OCI-LY7 (cell line): Measurements from ENCODE around the gene TMPRSS6. TPM values are rescaled to one million over a fixed set of nuclear protein-coding genes. Genes with fewer than 3 reads are reported as not detected.

Source experiments
- BruUV-seq: library from RNA; stranded (reverse); fragments of 400-500 nt; replicated peaks from 2 replicates; lab custom pipeline; 2021; lab: Mats Ljungman, UMichigan
- CTCF ChIA-PET: fragments of 300-600 bp; sonication (Branson Sonifier 250); formaldehyde crosslinking; loops from one replicate; lab custom pipeline; 2022; ENCODE audit warnings: antibody characterized with exemption; ENCODE audit not compliant: unreplicated experiment; lab: Charles Lee
- POLR2A ChIA-PET: fragments of 300-600 bp; sonication (Branson Sonifier 250); formaldehyde crosslinking; loops from one replicate; lab custom pipeline; 2022; ENCODE audit warnings: antibody characterized with exemption; lab: Charles Lee
- DNase-seq: peaks from one replicate; pipeline ENCODE4 v3.0.0-alpha.2; 2015; ENCODE audit warnings: low spot score
- H2AFZ ChIP-seq: fragments of 200-600 bp; sonication (generic), shearing (Covaris generic); 2 replicates; pipeline ENCODE4 v1.6.1; 2014; ENCODE audit warnings: mild to moderate bottlenecking, antibody characterized with exemption, low read length, moderate library complexity
- H3K27ac ChIP-seq: fragments of 200-600 bp; sonication (generic); 2 replicates; pipeline ENCODE4 v1.5.1; 2014; ENCODE audit warnings: mixed run types, low read depth, mild to moderate bottlenecking, moderate library complexity, low read length, inconsistent platforms; ENCODE audit not compliant: poor library complexity, severe bottlenecking
- H3K36me3 ChIP-seq: fragments of 200-600 bp; sonication (generic); 2 replicates; pipeline ENCODE4 v1.6.1; 2014; ENCODE audit warnings: mild to moderate bottlenecking, antibody characterized with exemption, low read length, moderate library complexity, mixed read lengths; ENCODE audit not compliant: insufficient read depth
- H3K4me1 ChIP-seq: fragments of 200-600 bp; sonication (generic); 2 replicates; pipeline ENCODE4 v1.5.1; 2014; ENCODE audit warnings: mild to moderate bottlenecking, low read length; ENCODE audit not compliant: insufficient read depth, poor library complexity, severe bottlenecking
- H3K4me2 ChIP-seq: fragments of 200-600 bp; sonication (generic); 2 replicates; pipeline ENCODE4 v1.6.1; 2014; ENCODE audit warnings: mild to moderate bottlenecking, low read length
- H3K4me3 ChIP-seq: fragments of 200-600 bp; sonication (generic); 2 replicates; pipeline ENCODE4 v1.5.1; 2014; ENCODE audit warnings: mild to moderate bottlenecking, low read depth, low read length; ENCODE audit not compliant: poor library complexity, severe bottlenecking
- H3K79me2 ChIP-seq: fragments of 200-600 bp; sonication (generic); 2 replicates; pipeline ENCODE4 v1.6.1; 2016; ENCODE audit warnings: low read depth, mild to moderate bottlenecking, low read length, moderate library complexity, mixed read lengths; ENCODE audit not compliant: insufficient read depth
- H3K9me2 ChIP-seq: fragments of 200-600 bp; sonication (generic); 2 replicates; pipeline ENCODE4 v1.6.1; 2016; ENCODE audit warnings: mild to moderate bottlenecking, low read length, mixed read lengths; ENCODE audit not compliant: insufficient read depth
- H3K9me3 ChIP-seq: fragments of 200-600 bp; sonication (generic); 2 replicates; pipeline ENCODE4 v1.6.1; 2014; ENCODE audit warnings: mild to moderate bottlenecking, mixed run types, low read length, mixed read lengths
- H4K20me1 ChIP-seq: fragments of 200-600 bp; sonication (generic); 2 replicates; pipeline ENCODE4 v1.6.1; 2014; ENCODE audit warnings: mild to moderate bottlenecking, antibody characterized with exemption, low read length, moderate library complexity, mixed read lengths; ENCODE audit not compliant: insufficient read depth
- CTCF ChIP-seq: fragments of 200-600 bp; sonication (generic); conservative IDR thresholded peaks from 2 replicates; pipeline ENCODE4 v1.5.1; 2014; ENCODE audit warnings: mild to moderate bottlenecking, antibody characterized with exemption, low read length, moderate library complexity, mixed read lengths
- EZH2phosphoT487 ChIP-seq: fragments of 200-600 bp; sonication (generic); IDR thresholded peaks from 2 replicates; pipeline ENCODE4 v1.6.1; 2018; ENCODE audit warnings: low read depth, borderline replicate concordance, mild to moderate bottlenecking, mixed run types, antibody characterized with exemption, low read length, moderate library complexity, mixed read lengths
- intact Hi-C: fragments of 100-400 bp; cut with micrococcal nuclease; formaldehyde crosslinking; loops from one replicate; pipeline ENCODE4 v1.10.0; 2022; ENCODE audit not compliant: unreplicated experiment
- total RNA-seq, 2 experiments: library from RNA; depleted of rRNA in 1 of 2; stranded (reverse); fragments of >200 nt in 1 of 2; shearing (Covaris generic) in 1 of 2; gene quantifications; 2 replicates each; pipeline ENCODE4 v1.2.3, GENCODE V29; 2014 to 2022

Gene TMPRSS6
- total RNA-seq, 2 experiments from 2014 or later = not detected

GRCh38 chr22:37090920-37091695 lies 18.4 kb downstream of the TMPRSS6 start:
- no peak for DNase-seq
- H3K4me2 ChIP-seq = no peak overlapping the region
- POLR2A ChIA-PET = interaction anchor here (1.0 kb wide), 1 partner anchor 10 kb away, joined by 3 read pairs; no protein-coding TSS in a partner anchor
- intact Hi-C loops = no loop called here
- no peaks in the 10 kb centered on the region for H3K79me2 ChIP-seq
- H3K9me2 ChIP-seq = no peaks in the 10 kb centered on the region
- CTCF ChIA-PET = no interaction called here
- H3K36me3 ChIP-seq = no peaks in the 10 kb centered on the region
- no peaks in the 10 kb centered on the region for H3K4me1 ChIP-seq
- no peak overlapping the region for H2AFZ ChIP-seq
- TF ChIP-seq EZH2phosphoT487 = no peak
- TF ChIP-seq CTCF = no peak
- no peaks in the 10 kb centered on the region for H3K9me3 ChIP-seq
- no peak overlapping the region for H3K4me3 ChIP-seq
- no TSS peak for BruUV-seq
- H3K27ac ChIP-seq = no peak overlapping the region
- no peaks in the 10 kb centered on the region for H4K20me1 ChIP-seq

- no peak for DNase-seq
- TF ChIP-seq EZH2phosphoT487 (no peak), CTCF (no peak)
- H3K9me2 ChIP-seq = no peaks in the 10 kb centered on the region
- no peaks in the 10 kb centered on the region for H3K4me1 ChIP-seq
- no peak overlapping the region for H2AFZ ChIP-seq
- H4K20me1 ChIP-seq = no peaks in the 10 kb centered on the region
- no peak overlapping the region for H3K4me2 ChIP-seq
- BruUV-seq = no TSS peak
- ChIA-PET CTCF (no interaction called here), POLR2A (no interaction called here)
- H3K9me3 ChIP-seq = no peaks in the 10 kb centered on the region
- no peak overlapping the region for H3K4me3 ChIP-seq
- no peaks in the 10 kb centered on the region for H3K79me2 ChIP-seq
- H3K27ac ChIP-seq = no peak overlapping the region
- intact Hi-C loops = no loop called here
- H3K36me3 ChIP-seq = no peaks in the 10 kb centered on the region
Observed at GRCh38 chr22:37089434-37089833, 20.1 kb downstream of the TMPRSS6 start.

GRCh38 chr22:37088750-37089408 lies 20.6 kb downstream of the TMPRSS6 start:
- no peak for DNase-seq
- intact Hi-C loops = no loop called here
- Histone ChIP-seq H2AFZ (no peak overlapping the region), H3K9me2 (no peaks in the 10 kb centered on the region), H4K20me1 (no peaks in the 10 kb centered on the region), H3K4me1 (no peaks in the 10 kb centered on the region), H3K4me3 (no peak overlapping the region), H3K9me3 (no peaks in the 10 kb centered on the region), H3K27ac (no peak overlapping the region), H3K36me3 (no peaks in the 10 kb centered on the region), H3K4me2 (no peak overlapping the region), H3K79me2 (no peaks in the 10 kb centered on the region)
- no TSS peak for BruUV-seq
- POLR2A ChIA-PET = no interaction called here
- TF ChIP-seq CTCF (no peak), EZH2phosphoT487 (no peak)
- CTCF ChIA-PET = no interaction called here
